ENCODE measurements around the gene AHDC1. TPM values are rescaled to one million over a fixed set of nuclear protein-coding genes. Genes with fewer than 3 reads are reported as not detected.

Gene AHDC1
- total and polyA plus RNA-seq, 2 of the 13 experiments (the other 11 are each of a cell fraction or from before 2014, with no cell fraction given): 1.0 to 2.7 TPM

GRCh38 chr1:27568300-27569087 lies 35.5 kb downstream of the AHDC1 start (continued):
- no peak for TF ChIP-seq TRIM22 (IDR thresholded peaks at IDR 0.05)
- TF ChIP-seq ZNF207 (IDR thresholded peaks at IDR 0.05; ENCODE audit: borderline replicate concordance): no peak
- no peak for TF ChIP-seq NR2F6 (IDR thresholded peaks at IDR 0.05)
- peak; percentile 46 for TF ChIP-seq NR2F6 (CRISPR knock-in tag; IDR thresholded peaks at IDR 0.05)
- TF ChIP-seq POLR2G (IDR thresholded peaks at IDR 0.05; ENCODE audit: low read depth, low read length): peak; percentile 68; the same call in 1 of the 2 replicates
- no peak for TF ChIP-seq SOX13 (IDR thresholded peaks at IDR 0.05)
- TF ChIP-seq SOX13 (CRISPR knock-in tag; conservative IDR thresholded peaks at IDR 0.05 in 1 of 2, IDR thresholded peaks at IDR 0.05 in 1 of 2): peak in 1 of 2 experiments; percentile 27; a peak in 2 of 4 replicates
- TF ChIP-seq PHB2 (IDR thresholded peaks at IDR 0.05; ENCODE audit: partially characterized antibody): no peak
- TF ChIP-seq TBX2 (CRISPR knock-in tag; IDR thresholded peaks at IDR 0.05; ENCODE audit: borderline replicate concordance): peak; percentile 22; the same call in 1 of the 2 replicates
- TF ChIP-seq TFDP2 (CRISPR knock-in tag; IDR thresholded peaks at IDR 0.05): peak; percentile 23; the same call in 1 of the 2 replicates
- TF ChIP-seq KAT7 (CRISPR knock-in tag; IDR thresholded peaks at IDR 0.05; ENCODE audit: borderline replicate concordance): peak; percentile 69; the same call in 1 of the 2 replicates
- peak; percentile 81 for TF ChIP-seq HNF1B (CRISPR knock-in tag; IDR thresholded peaks at IDR 0.05)
- TF ChIP-seq ZMYM2 (CRISPR knock-in tag; IDR thresholded peaks at IDR 0.05): no peak
- peak; percentile 71 for TF ChIP-seq HNRNPK (IDR thresholded peaks at IDR 0.05; ENCODE audit: low read depth, low read length, poor library complexity, severe bottlenecking)
- TF ChIP-seq MBNL3 (CRISPR knock-in tag; conservative IDR thresholded peaks at IDR 0.05): no peak
- no peak for TF ChIP-seq ZNF761 (CRISPR knock-in tag; conservative IDR thresholded peaks at IDR 0.05)
- TF ChIP-seq ZNF33B (CRISPR knock-in tag; IDR thresholded peaks at IDR 0.05): no peak
- TF ChIP-seq THAP11 (CRISPR knock-in tag; IDR thresholded peaks at IDR 0.05): peak; percentile 70
- TF ChIP-seq RXRA (CRISPR knock-in tag; IDR thresholded peaks at IDR 0.05): 0 out of 2 replicates have a peak, but pooled peaks have one; percentile 26
- TF ChIP-seq FOXA3 (CRISPR knock-in tag; IDR thresholded peaks at IDR 0.05): no peak
- TF ChIP-seq ZNF350 (CRISPR knock-in tag; IDR thresholded peaks at IDR 0.05; ENCODE audit: borderline replicate concordance, low read depth): peak; percentile 33; the same call in 1 of the 2 replicates
- peak; percentile 22; the same call in 1 of the 2 replicates for TF ChIP-seq ZNF580 (CRISPR knock-in tag; IDR thresholded peaks at IDR 0.05; ENCODE audit: borderline replicate concordance, low read depth)
- TF ChIP-seq GMEB2 (CRISPR knock-in tag; IDR thresholded peaks at IDR 0.05; ENCODE audit: low read depth): no peak
- TF ChIP-seq KDM4B (CRISPR knock-in tag; IDR thresholded peaks at IDR 0.05): 0 out of 2 replicates have a peak, but pooled peaks have one; percentile 17

All from HepG2 (cell line).